Loucy (cell line): ENCODE results near the gene MPG.

Source experiments
- H2AFZ ChIP-seq: fragments of 200-600 bp; sonication (generic); 2 replicates; pipeline ENCODE4 v1.6.0; 2016; ENCODE audit warnings: antibody characterized with exemption, mild to moderate bottlenecking, low read length, moderate library complexity
- H3F3A ChIP-seq: fragments of 200-600 bp; 2 replicates; pipeline ENCODE4 v1.6.0; 2016; ENCODE audit warnings: antibody characterized with exemption, low read depth, mild to moderate bottlenecking
- H3K27me3 ChIP-seq: fragments of 200-600 bp; sonication (generic); 2 replicates; pipeline ENCODE4 v1.6.1; 2014; ENCODE audit warnings: low read length, mild to moderate bottlenecking; ENCODE audit not compliant: insufficient read depth, poor library complexity, severe bottlenecking
- H3K36me3 ChIP-seq: fragments of 200-600 bp; sonication (generic); 2 replicates; pipeline ENCODE4 v1.6.1; 2016; ENCODE audit warnings: low read length; ENCODE audit not compliant: insufficient read depth
- H3K4me1 ChIP-seq: fragments of 200-600 bp; sonication (generic); 2 replicates; pipeline ENCODE4 v1.5.1; 2014; ENCODE audit warnings: low read length, mild to moderate bottlenecking; ENCODE audit not compliant: insufficient read depth, poor library complexity, severe bottlenecking
- H3K4me2 ChIP-seq: fragments of 200-600 bp; sonication (generic); 2 replicates; pipeline ENCODE4 v1.6.0; 2014; ENCODE audit warnings: antibody characterized with exemption, low read length, low read depth, mild to moderate bottlenecking; ENCODE audit not compliant: poor library complexity, severe bottlenecking
- H3K4me3 ChIP-seq: fragments of 200-600 bp; sonication (generic); 2 replicates; pipeline ENCODE4 v1.5.1; 2014; ENCODE audit warnings: low read length, mild to moderate bottlenecking, mixed read lengths; ENCODE audit not compliant: poor library complexity, severe bottlenecking
- H3K79me2 ChIP-seq: fragments of 200-600 bp; sonication (generic); 2 replicates; pipeline ENCODE4 v1.6.1; 2014; ENCODE audit warnings: low read length; ENCODE audit not compliant: insufficient read depth
- H3K9ac ChIP-seq: fragments of 200-600 bp; sonication (generic); 2 replicates; pipeline ENCODE4 v1.6.0; 2014; ENCODE audit warnings: mild to moderate bottlenecking, low read depth, low read length, moderate library complexity; ENCODE audit not compliant: poor library complexity, severe bottlenecking
- H3K9me2 ChIP-seq: fragments of 200-600 bp; sonication (generic); replicated peaks from 2 replicates; pipeline ENCODE4 v1.6.1; 2016; ENCODE audit warnings: low read depth, low read length, mixed read lengths
- H3K9me3 ChIP-seq: fragments of 200-600 bp; sonication (generic); 2 replicates; pipeline ENCODE4 v1.6.1; 2014; ENCODE audit warnings: mild to moderate bottlenecking, antibody characterized with exemption, low read length, low read depth; ENCODE audit not compliant: insufficient read depth
- H4K20me1 ChIP-seq: fragments of 200-600 bp; sonication (generic); 2 replicates; pipeline ENCODE4 v1.6.0; 2014; ENCODE audit warnings: antibody characterized with exemption, low read length, mild to moderate bottlenecking; ENCODE audit not compliant: insufficient read depth, poor library complexity, severe bottlenecking
- CTCF ChIP-seq: fragments of 200-600 bp; sonication (generic); conservative IDR thresholded peaks from 2 replicates; pipeline ENCODE4 v1.5.1; 2014; ENCODE audit warnings: mild to moderate bottlenecking, antibody characterized with exemption, low read length
- EZH2phosphoT487 ChIP-seq: fragments of 200-600 bp; IDR thresholded peaks from 2 replicates; pipeline ENCODE4 v1.6.1; 2018; ENCODE audit warnings: antibody characterized with exemption, mild to moderate bottlenecking, moderate library complexity, borderline replicate concordance

MPG gene

DNA sequence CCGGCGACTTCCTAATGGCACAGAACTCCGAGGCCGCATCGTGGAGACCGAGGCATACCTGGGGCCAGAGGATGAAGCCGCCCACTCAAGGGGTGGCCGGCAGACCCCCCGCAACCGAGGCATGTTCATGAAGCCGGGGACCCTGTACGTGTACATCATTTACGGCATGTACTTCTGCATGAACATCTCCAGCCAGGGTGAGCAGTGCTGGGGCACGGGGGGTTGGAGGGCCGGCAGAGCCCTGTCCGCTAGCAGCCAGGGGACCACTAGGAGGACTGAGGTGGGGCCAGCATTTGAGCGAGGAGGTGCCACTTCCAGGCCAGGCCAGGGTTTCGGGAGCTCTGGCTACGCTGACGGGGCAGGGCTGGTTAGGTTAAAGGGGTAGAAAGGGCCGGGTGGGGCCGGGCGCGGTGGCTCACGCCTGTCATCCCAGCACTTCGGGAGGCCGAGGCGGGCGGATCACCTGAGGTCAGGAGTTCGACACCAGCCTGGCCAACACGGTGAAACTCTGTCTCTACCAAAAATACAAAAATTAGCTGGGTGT, 5.1 kb downstream of the MPG start:
- Histone ChIP-seq H3K9me3 (no peaks in the 10 kb centered on the region), H3K9me2 (no peaks in the 10 kb centered on the region), H4K20me1 (no peaks in the 10 kb centered on the region), H3K79me2 (peaks cover 16% of the 10 kb centered on the region), H3K4me1 (peaks cover 46% of the 10 kb centered on the region), H2AFZ (no peak overlapping the region), H3K27me3 (no peaks in the 10 kb centered on the region), H3K9ac (no peak overlapping the region), H3K36me3 (no peaks in the 10 kb centered on the region), H3K4me2 (peak overlapping the region; percentile 81), H3K4me3 (no peak overlapping the region), H3F3A (no peaks in the 10 kb centered on the region; the same call in 1 of the 2 replicates)
- TF ChIP-seq CTCF = no peak
- no peak for TF ChIP-seq EZH2phosphoT487

GRCh38 chr16:83781-84615, 6.0 kb downstream of the MPG start:
- H4K20me1 ChIP-seq = no peaks in the 10 kb centered on the region
- no peak for TF ChIP-seq CTCF
- TF ChIP-seq EZH2phosphoT487 = no peak
- H2AFZ ChIP-seq = no peak overlapping the region
- H3K4me3 ChIP-seq = peak overlapping the region; percentile 61
- H3K9ac ChIP-seq = peak overlapping the region; percentile 76
- H3K79me2 ChIP-seq = peaks cover 8% of the 10 kb centered on the region
- no peaks in the 10 kb centered on the region for H3K36me3 ChIP-seq
- H3K4me1 ChIP-seq = peaks cover 46% of the 10 kb centered on the region
- H3K4me2 ChIP-seq = peak overlapping the region; percentile 81
- no peaks in the 10 kb centered on the region for H3K9me2 ChIP-seq
- H3F3A ChIP-seq = no peaks in the 10 kb centered on the region; the same call in 1 of the 2 replicates
- no peaks in the 10 kb centered on the region for H3K9me3 ChIP-seq
- H3K27me3 ChIP-seq = no peaks in the 10 kb centered on the region

DNA sequence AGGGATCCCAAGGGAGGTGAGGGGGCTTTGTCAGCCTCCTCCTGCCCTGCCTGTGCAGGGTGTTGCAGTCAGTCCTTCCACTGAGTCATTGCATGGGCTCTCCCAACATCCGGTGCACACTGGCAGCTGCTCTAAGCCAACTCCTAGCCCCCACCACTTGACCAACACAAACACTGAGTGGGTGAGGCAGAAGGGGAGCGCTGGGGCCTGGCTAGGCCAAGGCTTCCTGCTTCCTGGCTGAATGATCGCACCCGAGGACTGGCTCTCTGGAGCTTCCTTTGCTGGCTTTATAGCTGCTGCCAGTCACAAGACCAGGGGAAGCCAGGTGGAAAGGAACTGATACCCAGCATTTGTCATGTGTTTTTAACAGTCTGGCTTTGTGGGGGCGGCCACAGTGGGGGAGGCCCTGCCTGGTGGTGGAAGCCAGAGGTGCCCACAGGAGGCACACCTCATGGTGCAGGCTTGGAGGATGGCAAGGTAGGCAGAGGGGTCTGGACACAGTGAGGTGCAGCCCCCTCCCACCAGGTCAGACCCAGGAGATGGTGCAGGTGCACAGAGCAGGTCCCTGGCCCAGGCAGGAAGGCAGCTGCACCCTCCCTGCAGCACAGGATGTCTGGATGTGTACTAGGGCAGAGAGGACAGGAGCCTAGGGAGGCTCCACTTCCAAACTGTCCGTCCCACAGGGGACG, 6.8 kb downstream of the MPG start:
- H3K9ac ChIP-seq = peak overlapping the region; percentile 76
- no peaks in the 10 kb centered on the region; the same call in 1 of the 2 replicates for H3F3A ChIP-seq
- H3K9me3 ChIP-seq = no peaks in the 10 kb centered on the region
- H3K79me2 ChIP-seq = no peaks in the 10 kb centered on the region; the same call in 1 of the 2 replicates
- peaks cover 46% of the 10 kb centered on the region for H3K4me1 ChIP-seq
- TF ChIP-seq CTCF (no peak), EZH2phosphoT487 (no peak)
- no peaks in the 10 kb centered on the region for H4K20me1 ChIP-seq
- H3K36me3 ChIP-seq = no peaks in the 10 kb centered on the region
- H3K9me2 ChIP-seq = no peaks in the 10 kb centered on the region
- no peak overlapping the region for H2AFZ ChIP-seq
- no peaks in the 10 kb centered on the region for H3K27me3 ChIP-seq
- peak overlapping the region; percentile 62 for H3K4me3 ChIP-seq
- peak overlapping the region; percentile 81 for H3K4me2 ChIP-seq
